Activated effector memory CD4-positive, alpha-beta T cell treated with anti-CD3 and anti-CD28 coated beads, Interleukin-2, amount 50 U/mL, for 16 hours (primary cell): ENCODE measurements around the gene EPO.
"Not testable (repeated sequence)": the region's sequence is repeated elsewhere in the genome, so short reads cannot be mapped to it uniquely, and the experiment has no call there.

Experiments
- DNase-seq: peaks from one replicate; pipeline ENCODE4 v3.0.0-alpha.2; 2020

Gene EPO

DNA sequence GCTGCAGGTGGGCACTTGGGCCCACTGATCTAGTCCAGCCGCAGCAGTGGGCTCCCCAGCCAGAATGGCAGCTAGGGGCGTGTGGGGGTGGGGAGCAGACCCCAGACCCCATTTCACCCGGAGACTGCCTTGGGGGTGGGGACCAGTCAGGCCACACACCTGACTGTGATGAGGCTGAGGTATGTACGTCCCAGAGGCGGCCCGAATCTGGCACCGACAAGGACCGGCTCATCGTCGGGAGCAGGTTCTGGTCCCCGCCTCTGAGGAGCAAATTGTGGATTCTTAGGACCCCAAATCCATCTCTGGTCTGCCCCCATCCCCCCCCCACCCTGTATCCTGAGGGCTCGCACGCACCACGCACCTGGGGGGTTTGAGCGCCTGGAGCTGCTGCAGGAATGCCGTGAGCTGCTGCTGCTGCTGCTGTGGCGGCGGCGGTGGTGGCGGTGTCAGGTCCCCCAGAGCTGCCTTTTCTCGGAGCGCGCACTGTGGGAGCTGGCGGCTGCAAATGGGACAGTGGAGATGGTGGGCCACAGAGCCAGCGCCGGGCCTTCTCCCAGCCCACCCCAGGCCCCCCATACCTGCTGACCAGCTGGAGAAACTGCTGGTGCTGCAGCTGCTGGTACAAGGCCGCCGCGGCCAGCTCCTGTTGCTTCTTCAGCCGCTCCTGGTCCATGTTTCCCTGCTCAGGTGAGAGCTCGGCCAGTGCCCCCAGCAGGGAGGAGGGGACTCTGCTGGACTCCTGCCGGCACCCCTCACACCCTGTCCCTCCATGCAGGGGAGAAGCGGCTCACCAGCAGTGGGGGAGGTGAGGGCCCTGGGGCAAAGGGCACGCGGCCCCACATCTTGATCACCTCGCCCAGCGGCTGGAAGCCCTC lies 36.4 kb upstream of the EPO start:
- DNase-seq, result no peak

DNA sequence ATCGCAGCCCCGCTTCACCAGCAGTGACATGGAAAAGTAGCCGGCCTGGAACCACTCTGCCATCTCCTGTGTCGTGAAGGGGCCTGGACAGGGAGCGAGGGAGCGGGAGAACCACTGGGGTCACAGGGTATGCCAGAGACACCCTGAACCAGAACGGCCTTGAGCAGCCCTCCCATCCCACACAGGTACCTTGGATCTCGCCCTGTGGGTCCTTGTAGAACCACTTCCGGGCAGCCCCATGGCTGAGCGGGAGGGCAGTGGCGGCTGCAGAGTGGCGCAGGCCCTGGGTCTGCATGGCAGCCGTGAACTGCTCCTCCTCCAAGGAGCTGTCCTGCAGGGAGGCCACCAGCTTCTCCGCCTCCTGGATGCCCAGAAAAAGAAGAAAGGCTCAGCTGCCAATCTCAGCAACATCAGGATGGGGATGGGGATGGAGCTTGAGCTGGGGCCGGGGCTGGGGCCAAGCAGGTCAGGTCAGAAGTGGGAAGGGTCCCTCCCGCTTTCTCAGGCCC lies 35.7 kb upstream of the EPO start:
- no peak for DNase-seq

DNA sequence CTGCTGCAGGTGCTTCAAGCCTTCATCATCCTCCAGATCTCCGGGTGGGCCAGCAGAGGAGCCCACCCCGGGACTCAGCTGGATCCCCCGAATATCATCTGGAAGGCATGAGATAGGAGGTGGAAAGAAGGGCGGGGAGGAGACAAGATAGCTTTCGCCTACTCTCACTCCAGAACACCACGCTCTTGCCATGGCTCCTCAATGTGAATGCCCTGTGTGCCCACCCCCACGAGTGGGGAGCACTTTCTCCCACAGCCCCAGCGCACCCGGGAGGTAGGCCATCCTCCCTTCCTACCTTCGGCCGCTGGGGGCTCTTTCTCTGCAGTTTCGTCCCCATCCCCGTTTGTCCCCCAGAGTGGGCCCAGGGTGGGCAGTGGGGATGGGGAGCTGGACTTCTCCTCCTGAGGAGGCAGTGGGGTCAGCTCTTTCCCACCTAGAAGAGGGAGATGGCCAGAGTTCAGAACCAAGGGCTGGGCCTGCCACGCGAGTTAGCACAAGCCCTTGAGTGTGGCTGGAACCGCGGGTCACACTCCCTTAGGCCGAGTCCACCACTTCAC lies 35.1 kb upstream of the EPO start:
- DNase-seq, result no peak

DNA sequence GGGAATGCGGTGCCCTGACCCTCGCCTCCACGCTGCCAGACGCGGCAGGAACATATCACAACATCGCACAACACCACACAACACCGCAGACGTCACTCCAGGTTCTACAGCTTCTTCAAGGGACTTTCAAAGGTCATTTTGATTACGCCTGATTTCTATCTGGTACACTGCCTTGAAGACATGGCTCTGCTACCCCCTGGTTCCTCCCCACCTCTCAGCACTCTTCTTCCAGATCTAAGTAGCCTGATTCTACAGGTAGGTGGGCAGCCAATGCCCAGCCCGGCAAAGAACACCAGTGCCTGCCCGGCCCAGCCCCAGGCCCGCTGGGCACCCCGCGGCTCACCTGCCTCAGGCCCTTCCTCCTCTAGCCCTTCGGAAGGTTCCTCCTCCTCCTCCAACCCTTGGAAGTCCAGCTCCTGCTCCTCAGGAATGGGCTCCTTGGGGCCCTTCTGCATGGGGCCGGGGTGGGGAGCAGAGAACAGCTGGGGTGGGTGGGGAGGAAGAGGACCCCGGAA lies 34.6 kb upstream of the EPO start:
- DNase-seq, result no peak

DNA sequence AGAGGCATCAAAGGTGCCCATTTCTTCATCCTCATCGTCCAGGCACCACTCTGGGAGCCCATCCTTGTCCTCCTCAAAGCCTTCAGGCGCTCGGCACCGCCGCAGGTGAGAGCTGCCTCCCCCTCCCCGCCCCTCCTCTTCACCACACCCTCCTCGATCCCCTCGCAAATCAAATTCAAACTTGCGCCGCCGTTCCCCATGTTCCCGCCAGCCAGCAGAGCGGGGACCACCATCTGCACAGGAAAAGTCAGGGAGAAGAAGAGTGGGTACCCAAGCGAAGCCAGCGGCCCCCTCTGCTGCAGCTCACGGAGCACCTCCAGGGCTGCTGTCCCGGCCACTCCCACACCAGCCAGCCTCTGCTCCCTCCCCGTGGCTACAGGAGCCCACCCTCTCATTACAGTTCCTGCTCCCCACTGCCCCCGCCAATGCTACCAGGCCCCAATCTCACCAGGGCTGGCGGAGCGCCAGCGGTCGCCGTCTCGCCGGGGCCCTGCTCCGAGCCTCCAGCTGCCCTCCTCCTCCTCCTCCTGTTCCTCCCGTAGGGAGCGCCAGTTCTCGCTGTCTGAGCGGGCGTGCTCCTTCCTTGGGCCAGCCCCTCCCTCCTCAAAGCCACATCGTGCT lies 34.0 kb upstream of the EPO start:
- no peak for DNase-seq

DNA sequence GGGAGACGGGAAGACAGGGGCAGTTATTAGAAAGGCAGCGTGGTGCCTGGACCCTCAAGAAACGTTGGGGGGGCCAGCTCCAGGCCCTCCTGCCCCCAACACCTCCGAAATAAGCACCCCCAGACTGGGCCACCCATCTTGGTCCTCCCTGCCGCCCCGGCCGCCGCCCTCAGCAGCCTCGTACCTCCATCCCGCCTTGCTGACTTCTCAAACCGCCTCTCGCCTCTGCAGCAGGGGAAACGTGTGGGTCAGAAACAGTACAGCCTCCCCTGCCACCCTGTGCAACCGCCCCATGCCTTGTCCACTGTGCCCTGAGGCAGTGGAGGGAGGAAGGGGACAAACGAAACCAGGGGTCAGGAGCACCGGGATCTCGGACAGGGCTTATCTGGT lies 33.5 kb upstream of the EPO start:
- DNase-seq, result no peak

DNA sequence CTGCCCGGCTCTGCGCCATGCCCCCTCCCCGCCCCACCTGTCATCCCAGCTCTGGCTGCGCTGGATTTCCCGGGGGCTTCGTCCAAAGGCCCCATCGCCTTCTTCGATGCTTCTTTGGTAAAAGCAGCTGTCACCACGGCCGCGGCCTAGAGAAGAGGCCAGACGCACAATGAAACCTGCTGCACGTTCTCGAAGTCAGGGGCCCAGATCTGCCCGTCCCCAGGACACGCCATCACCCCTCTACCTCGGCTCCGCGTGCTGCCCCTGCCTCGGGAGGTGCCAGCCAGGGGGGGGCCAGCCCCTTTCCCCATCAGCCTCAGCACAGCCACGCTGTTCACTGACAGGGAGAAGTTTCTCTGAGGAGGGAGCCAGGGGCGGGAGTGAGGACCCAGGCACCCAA lies 33.0 kb upstream of the EPO start:
- DNase-seq, result no peak

DNA sequence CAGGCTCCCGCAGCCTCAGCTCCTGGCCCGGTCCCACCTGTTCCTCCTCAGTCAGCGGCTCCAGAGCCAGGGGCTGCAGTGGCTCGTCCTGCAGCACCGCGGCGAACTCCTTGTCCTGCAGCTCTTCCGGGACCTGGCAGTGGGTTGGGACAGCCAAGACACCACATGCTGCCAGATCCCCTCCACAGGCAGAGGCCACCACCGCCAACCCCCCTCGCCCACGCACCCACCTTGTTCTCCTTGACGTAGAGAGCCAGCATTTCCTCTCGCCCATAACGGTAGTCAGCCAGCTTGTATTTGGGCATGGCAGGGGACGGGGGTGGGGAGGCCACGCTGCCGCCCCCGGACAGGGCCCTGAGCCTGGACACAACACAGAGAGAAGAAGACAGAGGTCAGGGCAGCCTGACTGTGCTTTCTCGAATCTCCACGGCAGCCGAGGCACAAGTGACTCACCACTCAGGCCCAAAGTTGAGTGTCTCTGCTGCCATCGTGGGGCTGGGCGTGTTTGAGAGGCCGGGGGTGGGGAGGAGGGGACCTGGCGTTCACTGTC lies 32.4 kb upstream of the EPO start:
- no peak for DNase-seq

DNA sequence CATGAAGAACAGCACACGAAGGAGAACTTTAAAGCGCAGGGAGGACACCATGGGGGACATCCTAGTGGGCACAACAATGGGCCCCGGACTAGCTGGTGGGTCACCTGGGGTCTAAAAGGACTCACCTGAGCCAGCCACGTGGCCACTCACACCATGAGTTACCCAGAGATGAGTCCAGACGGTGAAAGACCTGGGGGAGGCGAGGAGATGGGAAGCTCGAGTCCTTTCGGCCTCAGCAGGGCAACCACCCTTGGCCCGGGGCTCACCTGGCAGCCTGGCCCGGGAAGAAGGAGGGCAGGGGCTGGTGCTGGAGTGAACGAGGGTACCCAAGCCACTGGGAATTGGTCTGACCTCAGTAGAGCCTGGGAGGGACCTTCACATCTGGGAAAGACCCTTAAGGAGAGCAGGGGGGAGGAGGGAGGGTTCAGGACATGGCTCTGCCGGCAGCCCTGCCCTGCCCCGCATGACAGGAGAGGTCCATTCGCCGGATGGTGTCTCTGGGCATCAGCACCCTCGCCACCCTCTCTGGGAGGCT lies 31.9 kb upstream of the EPO start:
- DNase-seq, result no peak

DNA sequence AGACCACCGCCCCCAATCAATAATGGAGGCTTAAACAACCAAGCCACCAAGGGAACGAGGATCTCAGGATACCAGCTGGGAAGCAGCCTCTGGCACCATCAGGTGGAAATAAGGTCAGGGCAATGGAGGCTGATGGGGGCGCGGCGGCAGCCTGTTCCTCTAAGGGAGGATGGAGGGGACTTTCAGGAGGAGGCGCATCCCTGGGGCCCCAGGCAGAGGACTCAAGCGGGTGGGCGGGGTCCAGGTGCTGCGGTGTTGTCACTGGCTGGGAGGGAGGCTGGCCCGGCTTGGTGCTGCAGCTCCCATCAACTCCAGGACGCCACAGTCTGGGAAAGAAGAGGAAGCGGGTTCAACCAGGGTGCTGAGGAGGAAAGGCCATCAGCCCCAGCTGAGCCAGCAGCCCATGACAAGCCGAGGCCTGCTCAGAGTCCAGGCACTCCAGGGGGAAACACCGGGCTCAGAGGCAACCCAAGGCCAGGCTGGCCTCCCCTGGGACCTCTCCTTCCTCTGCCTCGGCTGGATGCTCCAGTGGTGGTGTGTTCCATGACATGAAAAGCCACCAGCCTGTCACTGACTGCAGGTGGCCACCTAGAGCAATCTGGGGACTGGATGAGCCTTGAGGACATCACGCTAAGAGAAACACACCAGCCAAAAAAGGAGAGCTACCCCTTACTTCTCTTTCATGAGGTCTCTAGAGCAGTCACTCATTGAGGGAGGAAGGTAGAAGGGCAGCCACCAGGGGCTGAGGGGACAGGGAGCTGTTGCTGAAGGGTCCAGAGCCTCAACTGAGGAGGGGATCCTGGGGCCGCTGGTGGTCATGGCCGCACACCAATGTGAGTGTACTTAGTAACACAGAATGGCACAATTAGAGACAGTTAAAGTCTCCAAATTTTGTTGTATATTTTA lies 30.8 kb upstream of the EPO start:
- DNase-seq, result no peak

DNA sequence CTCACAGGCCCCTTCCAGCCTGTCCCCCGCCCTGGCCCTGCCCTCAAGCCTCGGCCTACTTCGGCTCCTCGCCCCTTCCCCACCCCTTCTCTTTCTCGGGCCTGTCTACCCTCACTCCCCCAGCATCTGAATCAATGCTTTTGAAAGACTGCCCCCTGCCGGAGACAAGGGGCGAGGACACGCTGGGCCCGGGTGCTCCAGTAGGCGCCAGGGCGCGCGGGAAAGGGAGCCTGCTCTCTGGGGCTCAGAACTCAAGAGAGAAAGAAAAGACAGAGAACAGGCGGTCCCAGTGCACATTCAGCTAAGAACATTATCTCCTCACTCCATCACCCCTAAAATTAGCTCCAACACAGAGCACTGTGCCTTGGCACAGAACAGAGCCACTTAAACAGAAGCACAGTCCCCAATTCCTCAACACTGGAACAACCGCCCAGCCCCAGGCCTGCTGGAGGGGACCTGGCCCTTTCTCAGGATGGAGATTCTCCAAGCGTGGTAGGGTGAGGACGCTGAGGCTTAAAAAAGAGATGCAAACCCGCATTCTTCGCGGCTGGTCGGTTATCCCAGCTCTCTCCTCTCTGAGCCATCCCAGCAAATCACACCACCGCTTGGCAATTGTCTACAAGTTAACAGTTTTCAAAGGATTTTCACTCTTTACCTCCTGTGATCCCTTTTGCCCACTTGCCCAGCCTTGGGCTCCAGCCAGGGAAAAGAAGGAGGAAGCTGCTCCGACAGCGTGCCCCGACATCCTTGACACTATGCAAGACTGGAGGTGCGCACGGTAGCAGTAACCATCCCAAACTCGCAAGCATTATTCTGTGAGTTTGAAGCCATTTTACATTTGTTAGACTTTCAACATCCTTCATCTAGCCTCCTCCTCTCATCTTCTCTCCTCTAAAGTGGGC lies 28.3 kb upstream of the EPO start:
- peak; percentile 93 for DNase-seq

DNA sequence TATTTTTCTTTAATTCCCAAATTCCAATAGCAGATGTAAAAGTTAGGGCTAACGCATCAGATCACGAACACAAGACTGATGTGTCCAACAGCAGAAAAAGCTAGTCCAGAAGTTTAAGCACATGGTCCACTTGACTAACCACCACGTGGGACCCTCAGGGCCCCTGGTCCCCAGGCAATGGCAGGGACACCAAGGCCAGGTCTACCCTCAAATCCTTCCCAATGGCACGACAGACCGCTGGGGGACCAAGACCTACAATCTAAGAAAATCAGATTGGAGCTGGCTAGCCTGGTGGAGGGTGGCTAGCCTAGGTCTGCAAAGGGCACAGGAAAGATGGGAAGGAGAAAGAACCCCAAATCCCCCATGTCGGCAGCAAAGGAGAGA lies 27.7 kb upstream of the EPO start:
- no peak for DNase-seq

DNA sequence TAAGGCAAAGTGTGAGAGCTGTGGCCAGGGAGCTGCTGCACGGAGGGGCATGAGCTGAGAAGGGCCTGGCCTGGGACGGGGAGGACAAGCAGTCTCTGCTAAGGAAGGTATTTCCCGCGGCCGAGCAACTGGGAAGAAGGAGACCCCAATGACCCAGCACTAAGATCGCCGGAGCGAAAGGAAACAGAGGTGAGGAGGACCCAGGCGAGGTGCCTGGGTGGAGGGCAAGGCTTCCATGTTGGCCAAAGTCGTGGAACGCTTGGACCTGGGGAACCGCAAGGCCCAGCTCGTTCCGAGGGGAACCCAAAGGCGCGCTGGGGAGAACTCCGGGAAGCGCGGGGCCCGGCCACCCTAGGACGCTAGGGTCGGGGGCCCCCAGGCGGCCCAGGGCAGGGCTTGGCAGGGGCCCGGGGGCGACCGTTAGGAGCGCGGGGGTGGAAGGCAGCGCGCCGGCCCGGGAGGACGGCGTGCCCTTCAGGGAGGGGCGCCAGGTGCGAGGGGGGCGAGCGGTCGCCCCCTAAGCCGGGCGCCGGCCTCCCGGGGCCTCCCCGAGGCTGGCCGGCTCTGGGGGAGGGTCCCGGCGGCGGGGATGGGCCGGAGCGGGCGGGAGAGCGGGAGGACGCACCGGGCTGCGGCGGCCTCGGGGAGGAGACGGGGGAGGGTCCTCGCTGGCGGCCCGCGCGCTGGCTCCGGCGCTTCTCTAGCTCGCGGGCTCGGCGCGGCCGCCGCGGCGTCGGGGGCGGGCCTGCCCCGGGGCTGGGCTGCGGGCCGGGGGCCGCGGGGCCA lies 26.8 kb upstream of the EPO start:
- no peak for DNase-seq

DNA sequence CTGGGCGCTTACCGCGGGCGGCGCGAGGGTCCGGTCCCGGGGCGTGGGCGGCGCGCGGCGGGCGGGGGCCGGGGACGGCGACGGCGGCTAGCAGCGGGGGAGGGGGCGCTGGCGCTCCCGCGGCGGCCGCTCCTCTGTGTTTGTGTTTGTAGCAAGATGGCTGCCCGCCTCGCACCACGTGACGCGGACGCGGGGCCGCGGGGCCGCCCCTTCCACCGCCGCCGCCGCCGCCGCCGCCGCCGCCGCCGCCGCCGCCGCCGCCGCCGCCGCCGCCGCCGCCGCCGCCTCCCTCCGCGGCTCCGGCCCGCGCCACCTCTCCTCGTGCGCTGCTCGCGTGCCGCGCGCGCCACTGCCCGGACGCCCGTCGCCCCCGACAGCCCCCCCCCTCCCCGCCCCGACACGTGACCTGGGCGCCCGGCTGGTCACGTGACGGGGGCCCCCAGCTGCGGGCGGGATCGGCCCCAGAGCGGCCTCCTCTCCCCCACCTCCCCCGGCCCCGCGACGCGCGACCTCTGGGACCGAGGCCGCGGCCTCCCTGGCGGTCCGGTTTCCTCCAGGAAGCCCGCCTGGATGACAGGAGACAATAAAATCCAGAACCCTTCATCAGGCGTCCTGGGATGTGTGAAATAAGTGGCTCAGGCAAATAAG lies 26.0 kb upstream of the EPO start, which contains the start of gene GIGYF1:
GIGYF1 (minus strand) TSS at position 153 of the 648 bp plus-strand sequence. CDS start 6,012 bp downstream, outside the sequence.
- DNase-seq, result peak; percentile 92

DNA sequence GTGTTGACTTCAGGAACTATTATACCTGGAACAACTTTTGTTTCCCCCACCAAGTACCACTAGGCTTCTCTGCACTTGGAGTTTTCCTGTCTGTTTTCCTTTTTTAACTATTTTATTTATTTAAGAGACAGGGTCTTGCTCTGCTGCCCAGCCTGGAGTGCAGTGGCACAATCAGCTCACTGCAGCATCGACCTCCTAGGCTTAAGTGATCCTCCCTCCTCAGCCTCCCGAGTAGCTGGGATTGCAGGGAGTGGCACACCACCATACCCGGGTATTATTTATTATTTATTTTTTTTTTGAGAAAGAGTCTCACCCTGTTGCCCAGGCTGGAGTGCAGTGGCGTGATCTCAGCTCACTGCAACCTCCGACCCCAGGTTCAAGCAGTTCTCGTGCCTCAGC lies 24.1 kb upstream of the EPO start:
- no peak for DNase-seq

DNA sequence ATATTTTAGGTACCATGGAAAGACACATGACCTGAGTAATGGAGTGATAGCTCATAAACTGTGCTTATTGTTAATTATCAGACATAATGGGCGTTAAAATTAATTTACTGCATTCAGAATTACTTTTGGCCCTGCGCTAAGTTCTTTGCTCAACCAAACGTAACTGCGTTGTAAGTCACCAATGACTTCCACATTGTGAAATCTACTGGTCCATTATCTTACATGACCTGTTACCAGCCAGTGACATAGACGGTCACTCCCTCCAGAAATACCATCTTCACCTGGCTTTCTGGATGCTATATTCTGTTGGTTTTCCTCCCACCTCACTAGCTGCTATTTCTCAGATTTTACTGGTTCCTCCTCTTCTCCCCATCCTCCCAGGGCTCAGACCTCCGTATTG lies 21.2 kb upstream of the EPO start:
- DNase-seq, result no peak

DNA sequence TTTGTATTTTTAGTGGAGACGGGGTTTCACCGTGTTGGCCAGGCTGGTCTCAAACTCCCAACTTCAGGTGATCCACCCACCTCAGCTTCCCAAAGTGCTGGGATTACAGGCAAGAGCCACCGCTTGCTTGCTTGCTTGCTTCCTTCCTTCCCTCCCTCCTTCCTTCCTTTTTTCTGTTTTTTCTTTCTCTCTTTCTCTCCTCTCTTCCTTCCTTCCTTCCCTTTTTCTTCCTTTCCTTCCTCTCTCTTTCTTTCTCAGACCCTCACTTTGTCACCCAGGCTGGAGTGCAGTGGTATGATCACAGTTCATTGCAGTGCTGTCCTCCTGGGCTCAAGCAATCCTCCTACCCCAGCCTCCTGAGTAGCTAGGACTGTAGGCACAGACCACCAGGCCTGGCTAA lies 19.2 kb upstream of the EPO start:
- not testable (repeated sequence) for DNase-seq

DNA sequence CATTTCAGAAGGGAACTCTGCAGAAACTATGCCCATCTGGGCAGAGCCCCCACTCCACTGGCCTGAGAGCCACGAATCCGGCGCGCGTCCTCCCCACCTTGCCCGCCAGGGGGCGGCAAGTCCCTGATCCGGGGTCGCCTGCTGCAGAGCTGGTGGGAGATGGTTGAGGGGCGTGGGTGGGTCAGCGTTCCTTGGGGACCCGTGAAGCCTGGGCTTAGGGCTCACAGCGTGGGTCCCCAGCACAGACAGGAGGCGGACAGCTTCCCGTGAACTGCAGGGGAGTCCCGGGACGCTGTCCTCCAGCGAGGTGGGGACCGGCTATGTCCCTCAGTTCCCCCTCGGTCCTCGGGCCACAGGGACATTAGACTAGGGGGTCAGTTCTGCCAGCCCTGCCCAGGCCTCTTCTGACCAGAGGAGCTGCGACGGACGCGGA lies 14.9 kb upstream of the EPO start:
- DNase-seq, result peak; percentile 93
